AG09309 (cell line): ENCODE measurements around the gene HOXB1.

Source experiments
- DNase-seq: peaks from one replicate; pipeline ENCODE4 v3.0.0-alpha.2; 2010; ENCODE audit warnings: low read depth
- H3K4me3 ChIP-seq: 2 replicates; pipeline ENCODE4 v1.5.1; 2011; ENCODE audit warnings: mild to moderate bottlenecking, low read depth, low read length, moderate library complexity; ENCODE audit not compliant: control insufficient read depth
- CTCF ChIP-seq: IDR thresholded peaks from 2 replicates; pipeline ENCODE4 v1.5.1; 2011; ENCODE audit warnings: mild to moderate bottlenecking, low read depth, low read length, inconsistent platforms; ENCODE audit not compliant: insufficient read depth, control insufficient read depth; ENCODE audit errors: missing control alignments

HOXB1 gene

GRCh38 chr17:48549281-48549630 lies 18.4 kb upstream of the HOXB1 start:
- no peak overlapping the region for H3K4me3 ChIP-seq
- no peak for DNase-seq
- TF ChIP-seq CTCF = no peak

- no peak for DNase-seq
- no peak overlapping the region for H3K4me3 ChIP-seq
- no peak for TF ChIP-seq CTCF
Measured at GRCh38 chr17:48548523-48549280, 17.9 kb upstream of the HOXB1 start.

GRCh38 chr17:48547808-48548522 lies 17.2 kb upstream of the HOXB1 start:
- DNase-seq = no peak
- no peak for TF ChIP-seq CTCF
- no peak overlapping the region for H3K4me3 ChIP-seq

- DNase-seq = no peak
- TF ChIP-seq CTCF = no peak
- no peak overlapping the region for H3K4me3 ChIP-seq
Measured at GRCh38 chr17:48546924-48547807, 16.4 kb upstream of the HOXB1 start.

- TF ChIP-seq CTCF = no peak
- DNase-seq = no peak
- H3K4me3 ChIP-seq = no peak overlapping the region
Measured at GRCh38 chr17:48546137-48546923, 15.5 kb upstream of the HOXB1 start.

- no peak for DNase-seq
- H3K4me3 ChIP-seq = no peak overlapping the region
- no peak for TF ChIP-seq CTCF
Measured at GRCh38 chr17:48545539-48545938, 14.7 kb upstream of the HOXB1 start.
